ENCODE measurements around the gene RBL2. TPM values are rescaled to one million over a fixed set of nuclear protein-coding genes. Genes with fewer than 3 reads are reported as not detected.

The RBL2 gene
- total and polyA plus RNA-seq, 9 of the 15 experiments (the other 6 are each of a cell fraction or from before 2014, with no cell fraction given) = 7.8 to 76.3 (median 28.5) TPM

GRCh38 chr16:53503270-53503923 is 69.1 kb downstream of the RBL2 start (continued):
- TF ChIP-seq ZBTB40 (IDR thresholded peaks at IDR 0.05) = peak; percentile 94
- TF ChIP-seq ZBTB40 (CRISPR knock-in tag; IDR thresholded peaks at IDR 0.05) = no peak
- no peak for TF ChIP-seq NCOR1 (IDR thresholded peaks at IDR 0.05)
- TF ChIP-seq ZKSCAN1 (IDR thresholded peaks at IDR 0.05; ENCODE audit: low read depth, low read length) = 0 out of 2 replicates have a peak, but pooled peaks have one; percentile 7
- TF ChIP-seq ZNF551 (CRISPR knock-in tag; IDR thresholded peaks at IDR 0.05) = no peak
- TF ChIP-seq ERF (CRISPR knock-in tag; IDR thresholded peaks at IDR 0.05) = no peak; the same call in 1 of the 2 replicates
- TF ChIP-seq GATA2 (CRISPR knock-in tag; IDR thresholded peaks at IDR 0.05) = no peak
- TF ChIP-seq RCOR1 (IDR thresholded peaks at IDR 0.05; ENCODE audit: borderline replicate concordance in 1 of 2, low read depth in 2 of 2, low read length in 2 of 2) = peak in 1 of 2 experiments; percentile 6; a peak in 1 of 4 replicates
- no peak for TF ChIP-seq HOXB6 (CRISPR knock-in tag; IDR thresholded peaks at IDR 0.05; ENCODE audit: borderline replicate concordance)
- TF ChIP-seq VEZF1 (CRISPR knock-in tag; IDR thresholded peaks at IDR 0.05) = peak; percentile 82
- peak; percentile 36 for TF ChIP-seq TBP (optimal IDR thresholded peaks at IDR 0.05; ENCODE audit: low read depth, low read length)
- peak; percentile 95 for TF ChIP-seq ZBTB2 (IDR thresholded peaks at IDR 0.05)
- TF ChIP-seq EHMT2 (IDR thresholded peaks at IDR 0.05) = no peak
- no peak for TF ChIP-seq NCOA1 (IDR thresholded peaks at IDR 0.05; ENCODE audit: low read depth)
- no peak for TF ChIP-seq ZKSCAN8 (CRISPR knock-in tag; IDR thresholded peaks at IDR 0.05)
